ENCODE results near the gene KANSL1. TPM values are rescaled to one million over a fixed set of nuclear protein-coding genes. Genes with fewer than 3 reads are reported as not detected.
A peak's percentile ranks its signal among the peaks of the same experiment; 100 is the strongest.
"Not testable (repeated sequence)": the region's sequence is repeated elsewhere in the genome, so short reads cannot be mapped to it uniquely, and the experiment has no call there.

The KANSL1 gene
- total RNA-seq, 1 donor from 2014 or later, result 102 TPM

GRCh38 chr17:46020998-46021397, 172.2 kb downstream of the KANSL1 start:
- Mint-ChIP-seq H3K9me3 (ENCODE audit: unreplicated experiment) (no peaks in the 10 kb centered on the region), H3K27ac (ENCODE audit: unreplicated experiment) (no peak overlapping the region), H3K4me1 (ENCODE audit: unreplicated experiment) (peaks cover 3% of the 10 kb centered on the region), H3K4me3 (ENCODE audit: unreplicated experiment) (no peak overlapping the region), H3K27me3 (ENCODE audit: unreplicated experiment) (no peaks in the 10 kb centered on the region), H3K36me3 (ENCODE audit: unreplicated experiment) (peaks cover 11% of the 10 kb centered on the region)
- no peak for TF ChIP-seq CTCF (IDR thresholded peaks at IDR 0.05)
- no peak for DNase-seq (ENCODE audit: extremely low spot score, unreplicated experiment)

- Mint-ChIP-seq H3K4me3 (ENCODE audit: unreplicated experiment) (no peak overlapping the region), H3K36me3 (ENCODE audit: unreplicated experiment) (peaks cover 8% of the 10 kb centered on the region), H3K9me3 (ENCODE audit: unreplicated experiment) (no peaks in the 10 kb centered on the region), H3K4me1 (ENCODE audit: unreplicated experiment) (peaks cover 3% of the 10 kb centered on the region), H3K27ac (ENCODE audit: unreplicated experiment) (peak overlapping the region; percentile 23), H3K27me3 (ENCODE audit: unreplicated experiment) (no peaks in the 10 kb centered on the region)
- no peak for TF ChIP-seq CTCF (IDR thresholded peaks at IDR 0.05)
- DNase-seq (ENCODE audit: extremely low spot score, unreplicated experiment), result no peak
Observed at GRCh38 chr17:46020023-46020761, 173.0 kb downstream of the KANSL1 start.

GRCh38 chr17:46019408-46019925, 173.8 kb downstream of the KANSL1 start:
- H3K4me1 Mint-ChIP-seq (ENCODE audit: unreplicated experiment); H3K9me3 Mint-ChIP-seq (ENCODE audit: unreplicated experiment); H3K27me3 Mint-ChIP-seq (ENCODE audit: unreplicated experiment); H3K4me3 Mint-ChIP-seq (ENCODE audit: unreplicated experiment); H3K27ac Mint-ChIP-seq (ENCODE audit: unreplicated experiment); H3K36me3 Mint-ChIP-seq (ENCODE audit: unreplicated experiment); DNase-seq (ENCODE audit: extremely low spot score, unreplicated experiment): not testable (repeated sequence)

GRCh38 chr17:46013502-46014165, 179.6 kb downstream of the KANSL1 start:
- Mint-ChIP-seq H3K36me3 (ENCODE audit: unreplicated experiment) (no peaks in the 10 kb centered on the region), H3K4me3 (ENCODE audit: unreplicated experiment) (no peak overlapping the region), H3K27me3 (ENCODE audit: unreplicated experiment) (no peaks in the 10 kb centered on the region), H3K9me3 (ENCODE audit: unreplicated experiment) (no peaks in the 10 kb centered on the region), H3K4me1 (ENCODE audit: unreplicated experiment) (peaks cover 17% of the 10 kb centered on the region), H3K27ac (ENCODE audit: unreplicated experiment) (peak overlapping the region; percentile 39)
- no peak for TF ChIP-seq CTCF (IDR thresholded peaks at IDR 0.05)
- no peak for DNase-seq (ENCODE audit: extremely low spot score, unreplicated experiment)

GRCh38 chr17:46013127-46013501, 180.1 kb downstream of the KANSL1 start:
- Mint-ChIP-seq H3K27me3 (ENCODE audit: unreplicated experiment) (no peaks in the 10 kb centered on the region), H3K27ac (ENCODE audit: unreplicated experiment) (no peak overlapping the region), H3K4me3 (ENCODE audit: unreplicated experiment) (no peak overlapping the region), H3K9me3 (ENCODE audit: unreplicated experiment) (no peaks in the 10 kb centered on the region), H3K4me1 (ENCODE audit: unreplicated experiment) (peaks cover 18% of the 10 kb centered on the region), H3K36me3 (ENCODE audit: unreplicated experiment) (no peaks in the 10 kb centered on the region)
- no peak for DNase-seq (ENCODE audit: extremely low spot score, unreplicated experiment)
- TF ChIP-seq CTCF (IDR thresholded peaks at IDR 0.05), result no peak

Data from osteocyte (in vitro differentiated cells).